K562 (cell line): ENCODE data around the gene IL15RA. TPM values are rescaled to one million over a fixed set of nuclear protein-coding genes. Genes with fewer than 3 reads are reported as not detected.
A peak's percentile ranks its signal among the peaks of the same experiment; 100 is the strongest.

Experiments
- ATAC-seq: fragments of 200-7000 bp; cut with Tn5 transposase; 3 replicates; pipeline ENCODE4 v1.9.1; 2020; ENCODE audit warnings: moderate library complexity
- BruUV-seq: library from RNA; stranded (reverse); fragments of 400-500 nt; replicated peaks from 2 replicates; lab custom pipeline; 2021; lab: Mats Ljungman, UMichigan
- CTCF ChIA-PET: fragments of 300-600 bp; formaldehyde crosslinking; extraction: SDS; loops from one replicate; lab custom pipeline; 2021; ENCODE audit warnings: low intra/inter-chr PET ratio; lab: Yijun Ruan, JAX
- POLR2A ChIA-PET: fragments of 300-600, 350-650 bp; sonication (Branson Sonifier 250); formaldehyde crosslinking; extraction: SDS; loops from one replicate; lab custom pipeline; 2021; ENCODE audit warnings: antibody characterized with exemption, inconsistent platforms; lab: Yijun Ruan, JAX
- DNase-seq, 4 experiments: peaks; one replicate each; pipeline versions ENCODE4 v3.0.0 to v3.0.0-alpha.2; 2011 to 2018; ENCODE audit warnings: low spot score in 3 of 4, mixed read lengths in 3 of 4; ENCODE audit errors: extremely low read depth in 1 of 4
- FAIRE-seq: peaks from 2 replicates; lab custom pipeline; 2011; peaks lifted over from hg19 to GRCh38; lab: Jason Lieb, UNC
- H2AFZ ChIP-seq: 2 replicates; pipeline ENCODE4 v1.6.0; 2011; ENCODE audit warnings: low read depth, low read length, control low read depth, inconsistent platforms
- H3K27ac ChIP-seq: fragments of 200-600 bp; 3 replicates; pipeline ENCODE4 v1.8.0; 2011; ENCODE audit warnings: low read depth, mild to moderate bottlenecking, control low read depth, inconsistent platforms, low read length, moderate library complexity, mixed read lengths; ENCODE audit errors: extremely low read depth
- H3K27me3 ChIP-seq, 2 experiments: fragments of 300-600 bp in 1 of 2; 2 replicates in 1 of 2; 3 replicates in 1 of 2; pipeline versions ENCODE4 v1.6.0 to v1.8.0; 2011; ENCODE audit warnings: inconsistent platforms in 2 of 2, low read length in 2 of 2, mild to moderate bottlenecking in 1 of 2, mixed read lengths in 1 of 2, moderate library complexity in 1 of 2; ENCODE audit not compliant: control insufficient read depth in 2 of 2, insufficient read depth in 2 of 2
- H3K36me3 ChIP-seq: fragments of 300-600 bp; 3 replicates; pipeline ENCODE4 v1.8.0; 2011; ENCODE audit warnings: mild to moderate bottlenecking, low read length, inconsistent platforms; ENCODE audit not compliant: control insufficient read depth, insufficient read depth
- H3K4me1 ChIP-seq, 2 experiments: fragments of 200-600 bp in 1 of 2; replicated peaks in 1 of 2; 2 replicates in 1 of 2; 3 replicates in 1 of 2; pipeline versions ENCODE4 v1.5.1 to v1.8.0; 2011; ENCODE audit warnings: inconsistent platforms in 2 of 2, low read length in 2 of 2, mild to moderate bottlenecking in 1 of 2, mixed read lengths in 1 of 2, moderate library complexity in 1 of 2; ENCODE audit not compliant: control insufficient read depth in 2 of 2, insufficient read depth in 2 of 2
- H3K4me2 ChIP-seq: 2 replicates; pipeline ENCODE4 v1.6.1; 2011; ENCODE audit warnings: low read length, control low read depth, inconsistent platforms, mixed read lengths; ENCODE audit not compliant: insufficient read depth
- H3K4me3 ChIP-seq: fragments of 200-600 bp; sonication (generic), shearing (Covaris generic); 2 replicates; pipeline ENCODE4 v1.5.1; 2016; ENCODE audit warnings: control low read depth, inconsistent platforms
- H3K79me2 ChIP-seq: fragments of 200-600 bp; 3 replicates; pipeline ENCODE4 v1.8.0; 2011; ENCODE audit warnings: low read length, inconsistent platforms; ENCODE audit not compliant: control insufficient read depth, insufficient read depth
- H3K9ac ChIP-seq, 2 experiments: 2 replicates each; pipeline versions ENCODE4 v1.6.0 to v1.6.1; 2011; ENCODE audit warnings: low read depth in 2 of 2, low read length in 2 of 2, control low read depth in 1 of 2, inconsistent platforms in 1 of 2, mild to moderate bottlenecking in 1 of 2, mixed read lengths in 1 of 2; ENCODE audit not compliant: insufficient read depth in 1 of 2
- H3K9me1 ChIP-seq: one replicate; pipeline ENCODE4 v1.6.0; 2011; ENCODE audit warnings: inconsistent platforms, mild to moderate bottlenecking, low read length, moderate library complexity; ENCODE audit not compliant: control insufficient read depth, insufficient read depth
- H3K9me3 ChIP-seq: replicated peaks from 2 replicates; pipeline ENCODE4 v1.5.1; 2011; ENCODE audit warnings: low read depth, low read length, inconsistent platforms; ENCODE audit not compliant: control insufficient read depth, insufficient read depth
- H4K20me1 ChIP-seq: replicated peaks from 2 replicates; pipeline ENCODE4 v1.6.1; 2011; ENCODE audit warnings: low read length, inconsistent platforms, mixed read lengths; ENCODE audit not compliant: control insufficient read depth, insufficient read depth
- CHAMP1 ChIP-seq: fragments of 450-650 bp; IDR thresholded peaks from 2 replicates; pipeline ENCODE4 v1.6.1; 2016; ENCODE audit warnings: mild to moderate bottlenecking
- CHD2 ChIP-seq: IDR thresholded peaks from 2 replicates; pipeline ENCODE4 v1.6.1; 2011; ENCODE audit warnings: low read depth, low read length
- DIDO1 ChIP-seq: fragments of 450-650 bp; IDR thresholded peaks from 2 replicates; pipeline ENCODE4 v1.6.1; 2016; ENCODE audit warnings: low read depth, missing biosample characterization, missing genetic modification characterization
- ETV5 ChIP-seq: sonication (generic); formaldehyde crosslinking; IDR thresholded peaks from 2 replicates; pipeline ENCODE4 v1.4.0; 2020; ENCODE audit warnings: low read depth, mild to moderate bottlenecking, missing genetic modification reagents
- GTF2E2 ChIP-seq: fragments of 200-800 bp; sonication (Bioruptor generic); IDR thresholded peaks from 2 replicates; pipeline ENCODE4 v1.6.1; 2016; ENCODE audit warnings: missing genetic modification characterization, missing compliant biosample characterization
- KLF13 ChIP-seq: fragments of 450-650 bp; IDR thresholded peaks from 2 replicates; pipeline ENCODE4 v1.6.1; 2016; ENCODE audit warnings: missing genetic modification characterization, low read depth, mild to moderate bottlenecking, missing compliant biosample characterization, moderate library complexity, borderline replicate concordance
- MIER1 ChIP-seq: fragments of 450-650 bp; IDR thresholded peaks from 2 replicates; pipeline ENCODE4 v1.6.1; 2016; ENCODE audit warnings: antibody characterized with exemption, mild to moderate bottlenecking, low read depth
- MITF ChIP-seq: IDR thresholded peaks from 2 replicates; pipeline ENCODE4 v1.6.1; 2014; ENCODE audit warnings: antibody characterized with exemption
- MLLT1 ChIP-seq, 2 experiments: fragments of 450-650 bp; IDR thresholded peaks; 2 replicates each; pipeline ENCODE4 v1.6.1; 2016
- POLR2B ChIP-seq: fragments of 450-650 bp; IDR thresholded peaks from 2 replicates; pipeline ENCODE4 v1.6.1; 2018; ENCODE audit warnings: low read depth; ENCODE audit not compliant: partially characterized antibody
- PTRF ChIP-seq: fragments of 450-650 bp; IDR thresholded peaks from 2 replicates; pipeline ENCODE4 v1.6.1; 2016; ENCODE audit warnings: mild to moderate bottlenecking, missing genetic modification characterization, missing compliant biosample characterization
- RUNX1 ChIP-seq: sonication (generic); IDR thresholded peaks from 2 replicates; pipeline ENCODE4 v1.6.1; 2016; ENCODE audit warnings: antibody characterized with exemption, low read depth
- SMARCC2 ChIP-seq: fragments of 450-650 bp; IDR thresholded peaks from 2 replicates; pipeline ENCODE4 v1.6.1; 2017; ENCODE audit warnings: antibody characterized with exemption, moderate library complexity, mild to moderate bottlenecking, low read depth
- TBP ChIP-seq: optimal IDR thresholded peaks from 2 replicates; pipeline ENCODE3; 2011; ENCODE audit warnings: low read depth, low read length, improper control_type of control experiment
- U2AF2 ChIP-seq: fragments of 200-400 bp; formaldehyde crosslinking; optimal IDR thresholded peaks from 2 replicates; pipeline ENCODE3; 2017; ENCODE audit warnings: low read depth, mild to moderate bottlenecking, low read length
- ZNF12 ChIP-seq: sonication (generic); formaldehyde crosslinking; IDR thresholded peaks from 2 replicates; pipeline ENCODE4 v1.4.0; 2020; ENCODE audit warnings: mild to moderate bottlenecking, missing genetic modification reagents
- ZNF165 ChIP-seq: fragments of 250-450 bp; sonication (Bioruptor Pico); IDR thresholded peaks from 2 replicates; pipeline ENCODE4 v1.4.0; 2020; ENCODE audit warnings: borderline replicate concordance
- ZNF644 ChIP-seq: fragments of 200-800 bp; sonication (Bioruptor generic); IDR thresholded peaks from 2 replicates; pipeline ENCODE4 v1.6.1; 2016; ENCODE audit warnings: low read depth, missing genetic modification characterization, missing compliant biosample characterization
- WGBS: fragments of 100-300 bp; shearing (Covaris generic); methylation state at CpG from one replicate; pipeline ENCODE4 v1.1.6; 2016; ENCODE audit warnings: low coverage, mixed read lengths; ENCODE audit not compliant: insufficient coverage; ENCODE audit errors: missing lambda C conversion rate; 5-methylcytosine and 5-hydroxymethylcytosine counted together
- in situ Hi-C: fragments of 300-500 bp; cut with MboI; formaldehyde crosslinking; loops from 4 replicates; pipeline ENCODE4 v1.15.0; 2018; ENCODE audit warnings: inconsistent platforms, mixed read lengths
- intact Hi-C: fragments of 100-400 bp; cut with micrococcal nuclease; formaldehyde crosslinking; loops from 2 replicates; pipeline ENCODE4 v1.14.2; 2022
- polyA plus RNA-seq, 8 experiments: library from polyadenylated mRNA; depleted of rRNA in 4 of 8; stranded (reverse) in 5 of 8; unstranded in 3 of 8; fragments of >200 nt; fragmentation: Nextera tagmentation in 2 of 8; fragmentation: Illumina TruSeq in 1 of 8; extraction: Ambion mirVana in 2 of 8; extraction: Trizol in 1 of 8; gene quantifications; 2 replicates each; pipeline versions ENCODE4 v1.2.1 to v1.2.3, GENCODE V29; 2011 to 2014; ENCODE audit warnings: inconsistent platforms in 1 of 8, missing spikeins in 1 of 8
- total RNA-seq, 7 experiments: library from RNA; depleted of rRNA in 6 of 7; stranded (reverse); fragments of >200 nt in 6 of 7; fragmentation: Illumina TruSeq in 2 of 7; extraction: Trizol in 2 of 7; gene quantifications; 2 replicates each; pipeline versions ENCODE4 v1.2.1 to v1.2.3, GENCODE V29; 2011 to 2021; ENCODE audit warnings: low replicate concordance in 1 of 7

The IL15RA gene
- total and polyA plus RNA-seq, 9 of the 15 experiments (the other 6 are each of a cell fraction or from before 2014, with no cell fraction given) = 1.2 to 11.7 (median 8.0) TPM

GRCh38 chr10:5937016-5937415 lies 40.3 kb downstream of the IL15RA start:
- no peaks in the 10 kb centered on the region for H3K27me3 ChIP-seq
- intact Hi-C loops = no loop called here
- in situ Hi-C loops = loop anchor here (25.0 kb wide), 1 partner anchor 450 kb away; no protein-coding TSS in a partner anchor
- FAIRE-seq (no peak), DNase-seq (no peak), ATAC-seq (no peak)
- no peak overlapping the region for H3K9ac ChIP-seq
- peaks cover 31 to 43% of the 10 kb centered on the region in 2 experiments; a peak in 4 of 5 replicates for H3K4me1 ChIP-seq
- H2AFZ ChIP-seq = no peak overlapping the region
- H3K27ac ChIP-seq = no peak overlapping the region
- no peaks in the 10 kb centered on the region for H4K20me1 ChIP-seq
- POLR2A ChIA-PET = interaction anchor here (0.6 to 0.8 kb wide), 2 partner anchors 12 to 412 kb away, joined by 3 to 4 read pairs; partner anchors contain the start of gene CALML3
- no peak overlapping the region for H3K4me3 ChIP-seq
- TSS peak; percentile 39 for BruUV-seq
- peaks cover 60% of the 10 kb centered on the region for H3K36me3 ChIP-seq
- H3K79me2 ChIP-seq = peaks cover 11% of the 10 kb centered on the region; the same call in 1 of the 3 replicates
- CTCF ChIA-PET = no interaction called here
- TF ChIP-seq ETV5 (CRISPR knock-in tag) = no peak
- TF ChIP-seq U2AF2 = no peak
- TF ChIP-seq MLLT1 (IDR thresholded peaks at IDR 0.05) = no peak
- no peak for TF ChIP-seq PTRF (tag)
- TF ChIP-seq RUNX1 = no peak
- no peak for TF ChIP-seq MIER1
- no peak for TF ChIP-seq KLF13 (tag)
- no peak for TF ChIP-seq TBP
- TF ChIP-seq GTF2E2 (tag) = no peak
- no peak for TF ChIP-seq ZNF12 (CRISPR knock-in tag)
- TF ChIP-seq SMARCC2 = no peak
- no peak for TF ChIP-seq CHAMP1
- no peak for TF ChIP-seq CHD2
- no peak for TF ChIP-seq DIDO1 (tag)
- no peak for TF ChIP-seq POLR2B
- no peak for TF ChIP-seq MITF
- TF ChIP-seq ZNF644 (tag) = no peak
- TF ChIP-seq ZNF165 = no peak
- 94% methylated on average over 17 of the region's 18 CpGs for WGBS
- no peaks in the 10 kb centered on the region for H3K9me3 ChIP-seq
- no peak overlapping the region for H3K4me2 ChIP-seq
- H3K9me1 ChIP-seq = no peaks in the 10 kb centered on the region
